B cell (primary cell): ENCODE results near the gene KPNA6. TPM values are rescaled to one million over a fixed set of nuclear protein-coding genes. Genes with fewer than 3 reads are reported as not detected.

Experiments used
- ATAC-seq: fragments of 200-7000 bp; cut with Tn5 transposase; one replicate; pipeline ENCODE4 v1.10.0; 2021; ENCODE audit warnings: low read depth, mild to moderate bottlenecking, moderate number of reproducible peaks, moderate library complexity
- CTCF ChIA-PET: fragments of 350-600 bp; sonication (Branson Sonifier 250); formaldehyde crosslinking; loops from one replicate; lab custom pipeline; 2021; ENCODE audit warnings: antibody characterized with exemption, inconsistent platforms; lab: Charles Lee
- POLR2A ChIA-PET: fragments of 350-600 bp; sonication (Branson Sonifier 250); formaldehyde crosslinking; loops from one replicate; lab custom pipeline; 2021; ENCODE audit warnings: antibody characterized with exemption; lab: Charles Lee
- DNase-seq: peaks from one replicate; pipeline ENCODE4 v3.0.0; 2013
- H2AFZ ChIP-seq: 2 replicates; pipeline ENCODE4 v1.6.1; 2012; ENCODE audit warnings: mild to moderate bottlenecking, low read depth, low read length; ENCODE audit not compliant: insufficient read depth, poor library complexity, severe bottlenecking
- H3K27ac ChIP-seq, 2 donors: 1 replicate in 1 of 2; 2 replicates in 1 of 2; pipeline ENCODE4 v1.5.1; 2012 to 2013; ENCODE audit warnings: low read length in 2 of 2, mild to moderate bottlenecking in 2 of 2, moderate library complexity in 1 of 2
- H3K27me3 ChIP-seq, 4 experiments: fragments of 200-600 bp in 1 of 4; sonication (generic) in 1 of 4; replicated peaks in 1 of 4; 1 replicate in 2 of 4; 2 replicates in 2 of 4; pipeline versions ENCODE4 v1.6.1 to v1.7.0; 2013 to 2016; ENCODE audit warnings: low read length in 3 of 4, mild to moderate bottlenecking in 2 of 4, mixed read lengths in 1 of 4, moderate library complexity in 1 of 4; ENCODE audit not compliant: insufficient read depth in 4 of 4, control insufficient read depth in 3 of 4; ENCODE audit errors: control extremely low read depth in 1 of 4
- H3K36me3 ChIP-seq, 2 experiments: replicated peaks in 1 of 2; 1 replicate in 1 of 2; 2 replicates in 1 of 2; pipeline versions ENCODE4 v1.6.1 to v1.7.1; 2013; ENCODE audit warnings: low read length in 1 of 2; ENCODE audit not compliant: insufficient read depth in 2 of 2, control insufficient read depth in 1 of 2; ENCODE audit errors: control extremely low read depth in 1 of 2, extremely low read depth in 1 of 2
- H3K4me1 ChIP-seq, 2 donors: fragments of 200-600 bp in 1 of 2; sonication (generic) in 1 of 2; 1 replicate in 1 of 2; 2 replicates in 1 of 2; pipeline versions ENCODE4 v1.5.1 to v1.6.1; 2013 to 2017; ENCODE audit warnings: low read length in 2 of 2; ENCODE audit not compliant: control insufficient read depth in 2 of 2, insufficient read depth in 2 of 2
- H3K4me2 ChIP-seq: replicated peaks from 2 replicates; pipeline ENCODE3; 2012; ENCODE audit warnings: mild to moderate bottlenecking, low read depth, low read length; ENCODE audit not compliant: poor library complexity, severe bottlenecking
- H3K4me3 ChIP-seq, 5 experiments: fragments of 200-600 bp in 1 of 5; sonication (generic) in 1 of 5; 1 replicate in 3 of 5; 2 replicates in 2 of 5; pipeline versions ENCODE4 v1.5.1 to v1.7.0; 2011 to 2016; ENCODE audit warnings: low read length in 4 of 5, mild to moderate bottlenecking in 4 of 5, low read depth in 2 of 5, control low read depth in 1 of 5, moderate library complexity in 1 of 5; ENCODE audit not compliant: insufficient read depth in 1 of 5; ENCODE audit errors: control extremely low read depth in 1 of 5, extremely low read depth in 1 of 5
- H3K79me2 ChIP-seq: fragments of 200-600 bp; sonication (generic); one replicate; pipeline ENCODE4 v1.6.0; 2016; ENCODE audit warnings: low read length; ENCODE audit not compliant: control insufficient read depth, insufficient read depth
- H3K9ac ChIP-seq: fragments of 200-600 bp; sonication (generic); 2 replicates; pipeline ENCODE4 v1.6.1; 2017; ENCODE audit warnings: mild to moderate bottlenecking, low read length, moderate library complexity
- H3K9me3 ChIP-seq, 3 donors: one replicate each; pipeline versions ENCODE4 v1.6.1 to v1.7.1; 2013; ENCODE audit warnings: low read length in 2 of 3; ENCODE audit not compliant: control insufficient read depth in 2 of 3, insufficient read depth in 1 of 3; ENCODE audit errors: control extremely low read depth in 1 of 3
- H4K20me1 ChIP-seq: 2 replicates; pipeline ENCODE4 v1.6.0; 2012; ENCODE audit warnings: mild to moderate bottlenecking, low read length; ENCODE audit not compliant: insufficient read depth, control insufficient read depth, poor library complexity, severe bottlenecking
- H3K27ac Mint-ChIP-seq: one replicate; pipeline ENCODE4 v1.8.0; 2021; ENCODE audit warnings: mixed read lengths
- H3K27me3 Mint-ChIP-seq: one replicate; pipeline ENCODE4 v1.8.0; 2021; ENCODE audit warnings: mixed read lengths
- H3K4me1 Mint-ChIP-seq: one replicate; pipeline ENCODE4 v1.8.0; 2021; ENCODE audit warnings: mixed read lengths
- H3K4me3 Mint-ChIP-seq: one replicate; pipeline ENCODE4 v1.8.0; 2021; ENCODE audit warnings: mixed read lengths
- H3K9me3 Mint-ChIP-seq: one replicate; pipeline ENCODE4 v1.8.0; 2022; ENCODE audit warnings: mixed read lengths; ENCODE audit not compliant: insufficient read depth
- EZH2 ChIP-seq: IDR thresholded peaks from 2 replicates; pipeline ENCODE4 v1.6.1; 2012; ENCODE audit warnings: borderline replicate concordance, low read depth, mild to moderate bottlenecking, moderate library complexity, low read length; ENCODE audit not compliant: insufficient read depth, poor library complexity, severe bottlenecking
- WGBS: methylation state at CpG from one replicate; pipeline ENCODE4 v1.1.5; 2013; ENCODE audit warnings: missing lambda C conversion rate; ENCODE audit not compliant: insufficient coverage; 5-methylcytosine and 5-hydroxymethylcytosine counted together
- intact Hi-C: fragments of 100-400 bp; cut with micrococcal nuclease; formaldehyde crosslinking; loops from one replicate; pipeline ENCODE4 v1.10.0; 2022
- polyA plus RNA-seq: library from polyadenylated mRNA; depleted of rRNA; stranded (reverse); fragments of >200 nt; gene quantifications from 2 replicates; pipeline ENCODE4 v1.2.3, GENCODE V29; 2012
- total RNA-seq, 2 donors: library from RNA; stranded (reverse); fragments of 120-200 nt in 1 of 2; gene quantifications; 1 replicate in 1 of 2; 2 replicates in 1 of 2; pipeline versions ENCODE4 v1.2.3 to v1.2.4, GENCODE V29; 2013 to 2022
- TF ChIP-seq, protein P1 (sequence below): fragments of 200-600 bp; IDR thresholded peaks from one replicate; pipeline ENCODE4 v1.8.0; 2022; ENCODE audit warnings: antibody characterized with exemption, mild to moderate bottlenecking

The KPNA6 gene
- total and polyA plus RNA-seq, 2 donors (not counting 1 experiment from before 2014, with no cell fraction given): 14.0 to 49.9 TPM

DNA sequence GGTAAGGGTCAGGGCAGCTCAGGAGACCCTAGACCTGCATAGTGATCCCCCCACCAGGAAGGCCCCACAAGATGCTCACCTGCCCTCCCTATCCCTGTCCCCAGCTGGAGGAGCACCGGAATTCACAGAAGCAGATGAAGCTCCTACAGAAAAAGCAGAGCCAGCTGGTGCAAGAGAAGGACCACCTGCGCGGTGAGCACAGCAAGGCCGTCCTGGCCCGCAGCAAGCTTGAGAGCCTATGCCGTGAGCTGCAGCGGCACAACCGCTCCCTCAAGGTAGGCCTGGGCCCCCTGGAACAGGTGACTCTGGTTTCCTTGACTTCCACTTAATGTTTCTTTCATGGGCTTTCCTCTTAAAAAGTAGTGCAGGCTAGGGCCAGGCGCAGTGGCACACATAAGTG lies 80.0 kb downstream of the KPNA6 start:
- 100% methylated on average over 8 of the region's 9 CpGs for WGBS
- Mint-ChIP-seq H3K27ac (no peak overlapping the region), H3K9me3 (no peaks in the 10 kb centered on the region), H3K27me3 (no peaks in the 10 kb centered on the region), H3K4me1 (peaks cover 15% of the 10 kb centered on the region), H3K4me3 (no peak overlapping the region)
- H3K27ac ChIP-seq: no peak overlapping the region
- H3K4me3 ChIP-seq: no peak overlapping the region
- H3K36me3 ChIP-seq: peaks cover 0 to 80% of the 10 kb centered on the region in 2 experiments
- TF ChIP-seq EZH2: no peak
- TF ChIP-seq, protein P1, sequence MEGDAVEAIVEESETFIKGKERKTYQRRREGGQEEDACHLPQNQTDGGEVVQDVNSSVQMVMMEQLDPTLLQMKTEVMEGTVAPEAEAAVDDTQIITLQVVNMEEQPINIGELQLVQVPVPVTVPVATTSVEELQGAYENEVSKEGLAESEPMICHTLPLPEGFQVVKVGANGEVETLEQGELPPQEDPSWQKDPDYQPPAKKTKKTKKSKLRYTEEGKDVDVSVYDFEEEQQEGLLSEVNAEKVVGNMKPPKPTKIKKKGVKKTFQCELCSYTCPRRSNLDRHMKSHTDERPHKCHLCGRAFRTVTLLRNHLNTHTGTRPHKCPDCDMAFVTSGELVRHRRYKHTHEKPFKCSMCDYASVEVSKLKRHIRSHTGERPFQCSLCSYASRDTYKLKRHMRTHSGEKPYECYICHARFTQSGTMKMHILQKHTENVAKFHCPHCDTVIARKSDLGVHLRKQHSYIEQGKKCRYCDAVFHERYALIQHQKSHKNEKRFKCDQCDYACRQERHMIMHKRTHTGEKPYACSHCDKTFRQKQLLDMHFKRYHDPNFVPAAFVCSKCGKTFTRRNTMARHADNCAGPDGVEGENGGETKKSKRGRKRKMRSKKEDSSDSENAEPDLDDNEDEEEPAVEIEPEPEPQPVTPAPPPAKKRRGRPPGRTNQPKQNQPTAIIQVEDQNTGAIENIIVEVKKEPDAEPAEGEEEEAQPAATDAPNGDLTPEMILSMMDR: no peak
- peaks cover 39% of the 10 kb centered on the region for H4K20me1 ChIP-seq
- H3K9me3 ChIP-seq: no peaks in the 10 kb centered on the region
- no peak overlapping the region for H3K9ac ChIP-seq
- ChIA-PET CTCF (no interaction called here), POLR2A (no interaction called here)
- H3K27me3 ChIP-seq: no peaks in the 10 kb centered on the region
- H2AFZ ChIP-seq: no peak overlapping the region
- H3K4me2 ChIP-seq: no peak overlapping the region
- H3K79me2 ChIP-seq: peaks cover 38% of the 10 kb centered on the region
- peaks cover 0 to 3% of the 10 kb centered on the region in 2 donors for H3K4me1 ChIP-seq
- intact Hi-C loops: no loop called here
- no peak for DNase-seq
- no peak for ATAC-seq

DNA sequence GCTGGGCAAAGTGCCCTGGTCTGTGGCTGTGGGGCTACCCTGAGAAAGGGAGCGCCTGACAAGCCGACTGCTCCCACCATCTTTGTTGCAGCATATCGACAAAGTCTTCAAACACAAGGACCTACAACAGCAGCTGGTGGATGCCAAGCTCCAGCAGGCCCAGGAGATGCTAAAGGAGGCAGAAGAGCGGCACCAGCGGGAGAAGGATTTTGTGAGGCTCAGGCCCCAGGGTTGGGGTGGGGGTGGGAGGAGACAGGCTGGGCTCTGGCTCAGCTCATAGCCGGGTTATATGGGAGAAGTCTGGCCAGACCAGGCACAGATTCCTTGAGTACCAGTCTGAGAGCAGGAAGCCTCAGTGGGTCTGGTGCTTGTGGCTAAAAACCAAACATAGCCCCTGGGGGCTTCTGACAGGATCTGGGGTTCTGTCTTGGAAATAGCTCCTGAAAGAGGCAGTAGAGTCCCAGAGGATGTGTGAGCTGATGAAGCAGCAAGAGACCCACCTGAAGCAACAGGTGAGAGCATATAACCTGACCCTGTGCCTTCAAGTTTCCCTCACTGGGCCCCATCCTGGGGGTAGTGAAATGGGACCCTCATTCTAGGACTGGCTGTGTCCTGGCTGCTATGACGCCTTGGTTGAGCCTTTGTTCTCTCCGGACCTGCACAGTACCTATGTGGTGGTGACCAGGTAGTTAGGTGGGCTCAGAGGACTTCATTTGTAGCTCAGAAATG lies 84.5 kb downstream of the KPNA6 start:
- TF ChIP-seq EZH2: no peak
- TF ChIP-seq, protein P1: no peak
- WGBS: 98% methylated on average over 8 of the region's 8 CpGs
- H3K79me2 ChIP-seq: peaks cover 7% of the 10 kb centered on the region
- Mint-ChIP-seq H3K4me3 (no peak overlapping the region), H3K9me3 (no peaks in the 10 kb centered on the region), H3K27me3 (no peaks in the 10 kb centered on the region), H3K27ac (no peak overlapping the region), H3K4me1 (no peaks in the 10 kb centered on the region)
- POLR2A ChIA-PET: interaction anchor here (0.6 kb wide), 1 partner anchor 124 kb away, joined by 4 read pairs; no protein-coding TSS in a partner anchor
- H3K9ac ChIP-seq: no peak overlapping the region
- peaks cover 13% of the 10 kb centered on the region for H4K20me1 ChIP-seq
- H3K4me1 ChIP-seq: no peaks in the 10 kb centered on the region
- no peaks in the 10 kb centered on the region for H3K9me3 ChIP-seq
- H2AFZ ChIP-seq: no peak overlapping the region
- no peak overlapping the region for H3K4me3 ChIP-seq
- no peak for ATAC-seq
- intact Hi-C loops: no loop called here
- no peak overlapping the region for H3K4me2 ChIP-seq
- peaks cover 2 to 89% of the 10 kb centered on the region in 2 experiments for H3K36me3 ChIP-seq
- DNase-seq: no peak
- no peak overlapping the region for H3K27ac ChIP-seq
- CTCF ChIA-PET: interaction anchor here (0.6 to 1.1 kb wide), 3 partner anchors 11 to 124 kb away, joined by 3 to 4 read pairs (median 3); no protein-coding TSS in a partner anchor
- H3K27me3 ChIP-seq: no peaks in the 10 kb centered on the region
